Keratinocyte (primary cell): ENCODE measurements around the gene NHLH1. TPM values are rescaled to one million over a fixed set of nuclear protein-coding genes. Genes with fewer than 3 reads are reported as not detected.

ENCODE experiments used
- DNase-seq: peaks from one replicate; pipeline ENCODE4 v3.0.0-alpha.2; 2011; ENCODE audit warnings: low read depth, missing footprints, low spot score
- FAIRE-seq: peaks from 2 replicates; lab custom pipeline; 2011; peaks lifted over from hg19 to GRCh38; lab: Jason Lieb, UNC
- H2AFZ ChIP-seq: 2 replicates; pipeline ENCODE4 v1.6.0; 2012; ENCODE audit warnings: low read length, control low read depth, inconsistent platforms; ENCODE audit not compliant: control insufficient read depth
- H3K27ac ChIP-seq: 2 replicates; pipeline ENCODE4 v1.5.1; 2011; ENCODE audit warnings: low read length; ENCODE audit not compliant: control insufficient read depth, insufficient read depth
- H3K27me3 ChIP-seq: 3 replicates; pipeline ENCODE4 v1.6.0; 2011; ENCODE audit warnings: low read length; ENCODE audit not compliant: control insufficient read depth, insufficient read depth; ENCODE audit errors: extremely low read depth
- H3K36me3 ChIP-seq, 2 experiments: 2 replicates in 1 of 2; 3 replicates in 1 of 2; pipeline ENCODE4 v1.5.1; 2011; ENCODE audit warnings: low read length in 2 of 2, mild to moderate bottlenecking in 1 of 2; ENCODE audit not compliant: control insufficient read depth in 2 of 2, insufficient read depth in 2 of 2; ENCODE audit errors: extremely low read depth in 1 of 2
- H3K4me1 ChIP-seq: 3 replicates; pipeline ENCODE4 v1.5.1; 2011; ENCODE audit warnings: low read length; ENCODE audit not compliant: control insufficient read depth, insufficient read depth; ENCODE audit errors: extremely low read depth
- H3K4me2 ChIP-seq: 3 replicates; pipeline ENCODE4 v1.6.0; 2011; ENCODE audit warnings: low read depth, low read length; ENCODE audit not compliant: control insufficient read depth, insufficient read depth; ENCODE audit errors: extremely low read depth
- H3K4me3 ChIP-seq, 3 experiments: fragments of 200-600 bp in 1 of 3; sonication (generic) in 1 of 3; 2 replicates in 2 of 3; 3 replicates in 1 of 3; pipeline ENCODE4 v1.5.1; 2011 to 2016; ENCODE audit warnings: low read length in 3 of 3, mild to moderate bottlenecking in 3 of 3, control low read depth in 2 of 3, inconsistent platforms in 1 of 3, low read depth in 1 of 3, mixed read lengths in 1 of 3, mixed run types in 1 of 3, moderate library complexity in 1 of 3; ENCODE audit not compliant: control insufficient read depth in 2 of 3, insufficient read depth in 2 of 3; ENCODE audit errors: extremely low read depth in 1 of 3
- H3K79me2 ChIP-seq: 2 replicates; pipeline ENCODE4 v1.6.0; 2012; ENCODE audit warnings: low read length; ENCODE audit not compliant: control insufficient read depth, insufficient read depth
- H3K9ac ChIP-seq: 3 replicates; pipeline ENCODE4 v1.6.0; 2011; ENCODE audit warnings: low read length; ENCODE audit not compliant: control insufficient read depth, insufficient read depth; ENCODE audit errors: extremely low read depth
- H3K9me1 ChIP-seq: 3 replicates; pipeline ENCODE4 v1.6.0; 2011; ENCODE audit warnings: low read length; ENCODE audit not compliant: control insufficient read depth, insufficient read depth; ENCODE audit errors: extremely low read depth
- H3K9me3 ChIP-seq: 2 replicates; pipeline ENCODE4 v1.5.1; 2012; ENCODE audit warnings: low read depth, low read length; ENCODE audit not compliant: control insufficient read depth
- H4K20me1 ChIP-seq: 3 replicates; pipeline ENCODE4 v1.6.0; 2011; ENCODE audit warnings: low read length; ENCODE audit not compliant: control insufficient read depth, insufficient read depth; ENCODE audit errors: extremely low read depth
- EZH2 ChIP-seq: IDR thresholded peaks from one replicate; pipeline ENCODE4 v1.6.1; 2012; ENCODE audit warnings: inconsistent platforms, mild to moderate bottlenecking, low read length, moderate library complexity
- dilution Hi-C: fragments of 300-500 bp; cut with MboI; formaldehyde crosslinking; loops from one replicate; pipeline ENCODE4 v1.7.0; 2020; ENCODE audit warnings: low sequenced_read_pairs; ENCODE audit not compliant: extremely low pct_ligation_motif_present
- polyA plus RNA-seq, 5 experiments: library from polyadenylated mRNA; depleted of rRNA in 3 of 5; stranded (reverse) in 3 of 5; stranded (forward) in 1 of 5; unstranded in 1 of 5; fragments of >200 nt; gene quantifications; 1 replicate in 1 of 5; 2 replicates in 3 of 5; 3 replicates in 1 of 5; pipeline versions ENCODE4 v1.2.1 to v1.2.3, GENCODE V29; 2011 to 2012; ENCODE audit warnings: missing spikeins in 2 of 5, low read depth in 1 of 5, low replicate concordance in 1 of 5
- TF ChIP-seq, protein P1 (sequence below), 3 experiments: IDR thresholded peaks in 1 of 3; conservative IDR thresholded peaks in 1 of 3; optimal IDR thresholded peaks in 1 of 3; 2 replicates in 2 of 3; 3 replicates in 1 of 3; pipeline versions ENCODE3 to v1.5.1; 2011; ENCODE audit warnings: low read length in 3 of 3, mild to moderate bottlenecking in 3 of 3, moderate library complexity in 2 of 3, control low read depth in 1 of 3, inconsistent platforms in 1 of 3; ENCODE audit not compliant: insufficient read depth in 2 of 3; ENCODE audit errors: extremely low read depth in 1 of 3

NHLH1 gene
- polyA plus RNA-seq, 1 donor (not counting 4 experiments of a cell fraction or from before 2014, with no cell fraction given), result 0.13 TPM

DNA sequence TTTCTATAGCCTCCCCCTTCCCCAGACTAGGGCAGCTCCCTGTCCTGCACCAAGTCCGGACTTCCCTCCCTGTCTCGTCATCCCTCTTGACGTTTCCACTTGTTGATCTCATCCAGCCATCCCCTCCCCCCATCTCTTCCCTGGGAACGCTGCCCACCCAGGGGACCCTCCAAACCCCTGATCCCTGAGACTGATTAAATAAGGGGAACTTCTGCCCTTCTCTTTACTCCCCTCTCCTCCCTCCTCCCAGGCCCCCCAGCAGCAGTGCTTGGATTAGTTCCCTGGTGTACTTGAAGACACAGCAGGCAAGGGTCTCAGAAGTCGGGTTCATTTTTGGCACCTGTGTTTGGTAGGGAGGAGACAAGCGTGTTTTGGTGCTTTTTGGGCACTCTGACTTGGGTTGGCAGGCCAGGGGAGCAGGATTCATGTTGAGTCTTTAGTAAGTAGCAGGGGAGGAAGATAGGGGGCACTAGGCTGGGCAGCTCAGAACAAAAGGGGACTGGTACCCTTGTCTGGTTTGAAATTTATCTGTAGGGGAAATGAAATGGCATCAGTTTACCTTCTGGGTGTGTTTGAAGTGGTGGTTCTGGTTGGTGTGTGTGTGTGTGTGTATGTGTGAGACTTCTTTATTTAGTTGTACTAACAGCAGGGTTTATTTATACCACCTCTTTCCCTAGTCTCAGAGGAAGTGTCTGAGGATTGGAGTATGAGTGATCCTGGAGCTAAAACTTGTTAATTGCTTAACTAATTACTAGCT is 44.6 kb downstream of the NHLH1 start:
- no peak overlapping the region for H3K4me3 ChIP-seq
- peaks cover 47% of the 10 kb centered on the region for H3K4me1 ChIP-seq
- H3K27ac ChIP-seq, result no peak overlapping the region
- H3K9me3 ChIP-seq, result no peaks in the 10 kb centered on the region
- DNase-seq, result no peak
- dilution Hi-C loops, result no loop called here
- FAIRE-seq, result no peak
- no peaks in the 10 kb centered on the region for H3K36me3 ChIP-seq
- H3K4me2 ChIP-seq, result no peak overlapping the region
- no peaks in the 10 kb centered on the region for H3K27me3 ChIP-seq
- H3K9ac ChIP-seq, result no peak overlapping the region
- H4K20me1 ChIP-seq, result no peaks in the 10 kb centered on the region
- H3K79me2 ChIP-seq, result peaks cover 2% of the 10 kb centered on the region
- no peak for TF ChIP-seq EZH2
- TF ChIP-seq, protein P1, sequence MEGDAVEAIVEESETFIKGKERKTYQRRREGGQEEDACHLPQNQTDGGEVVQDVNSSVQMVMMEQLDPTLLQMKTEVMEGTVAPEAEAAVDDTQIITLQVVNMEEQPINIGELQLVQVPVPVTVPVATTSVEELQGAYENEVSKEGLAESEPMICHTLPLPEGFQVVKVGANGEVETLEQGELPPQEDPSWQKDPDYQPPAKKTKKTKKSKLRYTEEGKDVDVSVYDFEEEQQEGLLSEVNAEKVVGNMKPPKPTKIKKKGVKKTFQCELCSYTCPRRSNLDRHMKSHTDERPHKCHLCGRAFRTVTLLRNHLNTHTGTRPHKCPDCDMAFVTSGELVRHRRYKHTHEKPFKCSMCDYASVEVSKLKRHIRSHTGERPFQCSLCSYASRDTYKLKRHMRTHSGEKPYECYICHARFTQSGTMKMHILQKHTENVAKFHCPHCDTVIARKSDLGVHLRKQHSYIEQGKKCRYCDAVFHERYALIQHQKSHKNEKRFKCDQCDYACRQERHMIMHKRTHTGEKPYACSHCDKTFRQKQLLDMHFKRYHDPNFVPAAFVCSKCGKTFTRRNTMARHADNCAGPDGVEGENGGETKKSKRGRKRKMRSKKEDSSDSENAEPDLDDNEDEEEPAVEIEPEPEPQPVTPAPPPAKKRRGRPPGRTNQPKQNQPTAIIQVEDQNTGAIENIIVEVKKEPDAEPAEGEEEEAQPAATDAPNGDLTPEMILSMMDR (optimal IDR thresholded peaks at IDR 0.05 in 1 of 3, IDR thresholded peaks at IDR 0.05 in 1 of 3, conservative IDR thresholded peaks at IDR 0.05 in 1 of 3; ENCODE audit: extremely low read depth in 1 of 3, insufficient read depth in 2 of 3, low read length in 3 of 3), result peak in 1 of 3 experiments; percentile 11
- peaks cover 3% of the 10 kb centered on the region for H3K9me1 ChIP-seq
- no peak overlapping the region for H2AFZ ChIP-seq

- FAIRE-seq (no peak), DNase-seq (no peak)
- no peak overlapping the region for H3K9ac ChIP-seq
- H3K9me1 ChIP-seq, result peaks cover 3% of the 10 kb centered on the region
- no peaks in the 10 kb centered on the region for H3K9me3 ChIP-seq
- H3K4me1 ChIP-seq, result peaks cover 42% of the 10 kb centered on the region
- H3K27me3 ChIP-seq, result no peaks in the 10 kb centered on the region
- no peak overlapping the region for H3K4me3 ChIP-seq
- no peak overlapping the region for H3K27ac ChIP-seq
- dilution Hi-C loops, result no loop called here
- peaks cover 2% of the 10 kb centered on the region for H3K79me2 ChIP-seq
- H3K36me3 ChIP-seq, result peaks cover 0 to 1% of the 10 kb centered on the region in 2 experiments
- H4K20me1 ChIP-seq, result no peaks in the 10 kb centered on the region
- no peak overlapping the region for H3K4me2 ChIP-seq
- TF ChIP-seq, protein P1 (optimal IDR thresholded peaks at IDR 0.05 in 1 of 3, IDR thresholded peaks at IDR 0.05 in 1 of 3, conservative IDR thresholded peaks at IDR 0.05 in 1 of 3; ENCODE audit: extremely low read depth in 1 of 3, insufficient read depth in 2 of 3, low read length in 3 of 3), result no peak
- no peak for TF ChIP-seq EZH2
- H2AFZ ChIP-seq, result no peak overlapping the region
These were observed 45.1 kb downstream of the NHLH1 start for GRCh38 chr1:160412028-160412362.
